Fibroblast of the aortic adventitia (primary cell): ENCODE measurements around the gene TOLLIP. TPM values are rescaled to one million over a fixed set of nuclear protein-coding genes. Genes with fewer than 3 reads are reported as not detected.

Experiments
- DNase-seq: peaks from one replicate; pipeline ENCODE4 v3.0.0-alpha.2; 2010; ENCODE audit warnings: low read depth
- H3K4me3 ChIP-seq: 2 replicates; pipeline ENCODE4 v1.5.1; 2011; ENCODE audit warnings: low read depth, mild to moderate bottlenecking, control low read depth, low read length, moderate library complexity
- total RNA-seq: library from RNA; depleted of rRNA; stranded (reverse); fragments of >200 nt; gene quantifications from 2 replicates; pipeline ENCODE4 v1.2.3, GENCODE V29; 2012; ENCODE audit warnings: low replicate concordance
- TF ChIP-seq, protein P1 (sequence below): IDR thresholded peaks from 2 replicates; pipeline ENCODE4 v1.5.1; 2011; ENCODE audit warnings: mild to moderate bottlenecking, low read length, control low read depth, inconsistent platforms; ENCODE audit not compliant: insufficient read depth

The TOLLIP gene
- total RNA-seq, 1 donor = 25.4 TPM

DNA sequence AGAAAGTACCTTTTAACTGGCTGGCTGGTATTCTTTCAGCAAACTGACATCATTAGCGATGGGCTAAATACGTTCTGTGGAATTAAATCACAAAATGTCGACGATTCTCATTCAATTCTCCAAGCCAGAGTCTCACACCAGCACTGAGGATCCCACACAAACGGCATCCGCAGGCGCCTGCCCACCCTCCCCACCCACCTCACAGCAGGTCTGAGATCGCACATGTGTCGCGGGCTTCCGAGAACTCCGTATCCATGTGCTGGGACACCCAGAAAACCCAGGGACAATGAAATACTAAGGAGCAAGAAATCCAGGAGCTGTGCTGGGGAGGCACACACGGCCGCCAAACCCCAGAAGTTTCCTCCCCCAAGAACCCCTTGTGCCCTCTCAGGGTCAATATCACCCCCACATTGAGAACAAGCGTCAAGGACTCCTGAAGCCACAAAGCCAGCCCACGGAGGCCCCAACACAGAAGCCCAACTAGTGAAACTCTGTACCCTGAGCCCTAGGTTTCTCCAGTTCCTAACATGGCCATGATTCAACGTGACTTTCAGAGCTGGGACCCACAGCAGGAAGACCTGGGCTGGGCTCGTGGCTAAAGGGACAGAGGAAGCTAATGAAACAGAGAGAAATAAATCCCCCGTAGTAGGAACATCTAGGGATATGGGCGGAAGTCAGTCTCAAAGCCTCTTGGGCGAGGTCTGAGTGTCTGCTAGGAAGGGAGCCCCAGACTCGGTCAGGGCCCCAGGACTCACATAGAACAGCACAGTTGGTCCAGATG is 8.0 kb downstream of the TOLLIP start:
- TF ChIP-seq, protein P1, sequence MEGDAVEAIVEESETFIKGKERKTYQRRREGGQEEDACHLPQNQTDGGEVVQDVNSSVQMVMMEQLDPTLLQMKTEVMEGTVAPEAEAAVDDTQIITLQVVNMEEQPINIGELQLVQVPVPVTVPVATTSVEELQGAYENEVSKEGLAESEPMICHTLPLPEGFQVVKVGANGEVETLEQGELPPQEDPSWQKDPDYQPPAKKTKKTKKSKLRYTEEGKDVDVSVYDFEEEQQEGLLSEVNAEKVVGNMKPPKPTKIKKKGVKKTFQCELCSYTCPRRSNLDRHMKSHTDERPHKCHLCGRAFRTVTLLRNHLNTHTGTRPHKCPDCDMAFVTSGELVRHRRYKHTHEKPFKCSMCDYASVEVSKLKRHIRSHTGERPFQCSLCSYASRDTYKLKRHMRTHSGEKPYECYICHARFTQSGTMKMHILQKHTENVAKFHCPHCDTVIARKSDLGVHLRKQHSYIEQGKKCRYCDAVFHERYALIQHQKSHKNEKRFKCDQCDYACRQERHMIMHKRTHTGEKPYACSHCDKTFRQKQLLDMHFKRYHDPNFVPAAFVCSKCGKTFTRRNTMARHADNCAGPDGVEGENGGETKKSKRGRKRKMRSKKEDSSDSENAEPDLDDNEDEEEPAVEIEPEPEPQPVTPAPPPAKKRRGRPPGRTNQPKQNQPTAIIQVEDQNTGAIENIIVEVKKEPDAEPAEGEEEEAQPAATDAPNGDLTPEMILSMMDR = no peak
- H3K4me3 ChIP-seq = no peak overlapping the region
- DNase-seq = no peak

DNA sequence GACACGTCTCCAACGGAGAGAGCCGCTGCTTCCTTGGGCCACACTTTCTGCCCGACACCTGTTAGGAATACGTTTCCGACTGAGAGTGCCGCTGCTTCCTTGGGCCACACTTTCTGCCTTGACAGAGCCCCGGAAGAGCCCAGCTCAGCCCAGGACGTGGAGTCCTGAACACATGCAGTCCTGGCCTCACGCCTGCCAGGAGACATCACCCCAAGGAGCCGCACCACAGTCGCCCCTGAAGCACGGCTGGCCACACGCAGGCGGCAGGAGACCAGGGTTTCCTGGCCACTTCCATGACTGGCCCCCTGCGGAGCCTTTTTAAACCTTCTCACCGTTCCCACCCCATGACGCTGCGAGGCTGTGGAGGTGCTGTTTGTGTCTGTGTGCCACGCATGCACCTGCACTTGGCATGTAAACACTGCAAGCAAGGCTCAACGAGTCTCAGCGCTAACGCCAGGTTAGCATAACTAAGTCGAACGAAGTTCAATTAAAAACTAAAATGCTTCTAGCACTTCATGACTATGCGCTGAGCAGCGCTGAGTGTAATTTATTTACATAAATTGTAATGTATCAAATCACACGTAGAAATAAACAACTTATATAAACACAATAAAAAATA is 8.8 kb downstream of the TOLLIP start:
- TF ChIP-seq, protein P1 = no peak
- H3K4me3 ChIP-seq = no peak overlapping the region
- no peak for DNase-seq

DNA sequence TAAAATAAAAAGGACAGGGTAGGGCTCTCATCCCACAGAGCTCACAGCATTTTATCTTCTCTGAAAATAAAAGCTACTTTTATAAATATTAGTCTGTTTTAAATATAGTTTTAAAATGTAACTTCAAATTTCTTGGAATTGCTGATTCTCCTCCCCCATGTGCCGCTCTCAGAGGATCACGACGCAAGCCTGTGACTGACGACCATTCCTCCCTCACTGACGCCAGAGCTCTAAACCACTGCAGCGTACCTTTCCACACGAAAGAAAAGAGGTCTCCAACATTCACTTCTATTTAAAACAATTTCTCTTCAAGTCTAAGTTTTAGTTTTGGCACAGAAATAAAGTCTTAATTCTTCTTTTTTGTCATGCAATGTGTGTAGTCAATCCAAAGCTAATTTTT is 9.3 kb downstream of the TOLLIP start:
- TF ChIP-seq, protein P1 = no peak
- H3K4me3 ChIP-seq = no peak overlapping the region
- no peak for DNase-seq

DNA sequence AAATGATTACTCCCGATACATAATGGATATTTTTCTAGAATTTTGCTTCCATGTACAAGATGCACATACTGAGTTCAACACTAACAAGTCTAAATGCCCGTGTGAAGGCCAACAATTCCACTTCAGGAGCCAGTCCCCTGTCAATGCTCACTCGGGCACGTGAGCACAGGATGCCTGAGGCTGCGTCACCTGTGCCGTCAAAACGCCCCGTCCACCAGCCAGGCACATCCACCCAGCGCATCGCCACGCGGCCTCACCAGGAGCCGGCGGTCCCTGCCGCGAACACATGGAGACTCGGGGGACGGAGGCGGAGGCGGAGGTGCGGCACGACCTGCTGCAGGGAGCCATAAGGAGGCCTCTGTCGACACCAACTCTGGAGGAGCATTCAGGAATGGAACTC is 9.8 kb downstream of the TOLLIP start:
- TF ChIP-seq, protein P1 = no peak
- DNase-seq = no peak
- H3K4me3 ChIP-seq = no peak overlapping the region

DNA sequence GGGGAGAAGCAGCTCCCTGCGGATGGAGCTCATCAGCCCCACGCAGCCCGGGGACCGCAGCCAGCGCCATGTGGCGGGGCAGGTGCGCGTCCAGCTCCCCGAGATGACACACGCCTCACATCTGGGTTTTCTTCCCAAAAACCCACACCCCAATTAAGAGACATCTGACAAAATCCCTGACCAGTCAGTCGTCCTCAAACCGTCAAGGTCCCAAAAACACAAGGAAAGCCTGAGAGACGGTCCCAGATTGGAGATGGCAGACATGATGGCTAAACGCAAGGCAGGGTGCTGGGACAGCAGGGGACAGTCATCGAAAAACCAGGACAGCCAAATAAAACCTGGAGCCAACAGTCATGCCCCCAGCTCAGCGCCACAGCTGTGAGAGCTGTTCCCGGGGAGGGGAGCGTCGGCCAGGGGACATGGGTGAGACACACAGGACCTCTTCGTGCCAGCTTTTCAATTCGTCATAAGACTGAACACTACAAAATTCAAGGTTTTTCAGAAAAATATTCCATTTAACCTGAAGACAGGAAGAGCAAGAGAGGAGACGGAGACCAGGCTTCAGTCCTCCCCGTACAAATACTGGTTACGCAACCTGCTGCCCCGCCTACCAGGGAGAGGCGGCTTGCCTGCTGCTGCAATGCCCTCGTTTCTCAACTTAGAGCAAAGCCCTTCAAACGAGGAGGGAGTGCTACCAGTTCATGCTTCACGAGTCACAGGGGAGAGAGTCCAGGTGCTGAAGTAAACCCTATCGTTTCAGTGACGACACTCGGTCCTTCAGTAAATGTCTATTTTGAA is 10.5 kb downstream of the TOLLIP start:
- H3K4me3 ChIP-seq = no peak overlapping the region
- TF ChIP-seq, protein P1 = no peak
- peak; percentile 71 for DNase-seq

DNA sequence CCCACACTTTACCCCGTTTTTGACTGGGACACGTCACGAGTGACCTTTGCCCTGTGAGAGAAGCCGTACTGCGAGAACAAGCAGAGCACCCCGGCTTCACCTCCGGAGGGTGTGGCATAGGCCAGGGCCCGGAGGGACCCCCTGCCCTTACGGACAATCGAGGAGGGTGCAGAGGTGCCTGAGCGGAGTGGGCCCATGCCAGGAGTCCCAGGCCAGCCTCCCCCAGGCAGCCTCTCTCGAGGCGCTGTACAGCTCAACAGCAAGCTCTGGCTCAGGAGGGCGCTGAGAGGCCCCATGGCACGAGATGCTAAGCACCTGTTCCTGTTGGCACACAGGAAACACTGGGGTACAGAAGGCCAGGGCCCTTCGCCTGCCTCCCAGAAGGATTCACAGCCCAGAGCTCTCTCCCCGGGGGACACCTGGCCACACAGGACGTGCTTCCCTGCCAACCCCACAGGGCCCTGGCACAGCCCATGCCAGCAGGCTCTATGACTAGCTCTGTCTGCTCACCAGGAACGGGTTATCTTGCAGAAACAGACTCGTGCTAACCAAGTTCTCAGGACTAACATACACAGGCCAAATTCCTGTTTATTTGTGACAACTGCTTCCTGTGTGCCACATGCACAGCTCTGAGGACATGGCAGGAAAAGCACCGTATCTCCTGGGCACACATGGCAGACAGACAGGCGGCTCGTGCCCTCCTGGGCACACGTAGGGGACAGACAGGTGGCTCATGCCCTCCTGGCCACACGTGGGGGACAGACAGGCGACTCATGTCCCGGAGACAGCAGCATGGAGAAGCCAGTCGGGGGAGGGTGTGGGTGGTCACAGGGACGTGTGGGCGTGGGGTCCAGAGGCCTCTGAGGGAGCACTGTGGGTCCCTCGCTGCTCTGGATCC is 11.6 kb downstream of the TOLLIP start:
- TF ChIP-seq, protein P1 = no peak
- H3K4me3 ChIP-seq = no peak overlapping the region
- DNase-seq = no peak
